GM23338 (cell line): ENCODE measurements around the gene TBC1D17. TPM values are rescaled to one million over a fixed set of nuclear protein-coding genes. Genes with fewer than 3 reads are reported as not detected.

Experiments
- ATAC-seq: fragments of 200-7000 bp; cut with Tn5 transposase; 3 replicates; pipeline ENCODE4 v1.9.1; 2020
- DNase-seq: peaks from one replicate; pipeline ENCODE4 v3.0.0-alpha.2; 2015; ENCODE audit warnings: low spot score
- H2AFZ ChIP-seq: fragments of 200-600 bp; sonication (generic); 2 replicates; pipeline ENCODE4 v1.8.0; 2016; ENCODE audit warnings: antibody characterized with exemption, mild to moderate bottlenecking, moderate library complexity
- H3F3A ChIP-seq: fragments of 200-600 bp; sonication (generic); replicated peaks from 2 replicates; pipeline ENCODE4 v1.8.0; 2017; ENCODE audit warnings: antibody characterized with exemption, mixed run types, low read depth
- H3K27ac ChIP-seq: fragments of 200-600 bp; sonication (generic); 2 replicates; pipeline ENCODE4 v1.6.1; 2016; ENCODE audit warnings: low read depth
- H3K27me3 ChIP-seq: fragments of 200-600 bp; sonication (generic); 2 replicates; pipeline ENCODE4 v1.8.0; 2016; ENCODE audit warnings: mild to moderate bottlenecking, mixed run types, moderate library complexity; ENCODE audit not compliant: insufficient read depth
- H3K36me3 ChIP-seq: fragments of 200-600 bp; sonication (generic); 2 replicates; pipeline ENCODE4 v1.8.0; 2016; ENCODE audit warnings: mild to moderate bottlenecking; ENCODE audit not compliant: insufficient read depth
- H3K4me1 ChIP-seq: fragments of 200-600 bp; sonication (generic); 2 replicates; pipeline ENCODE4 v1.8.0; 2016; ENCODE audit warnings: mild to moderate bottlenecking, moderate library complexity; ENCODE audit not compliant: insufficient read depth
- H3K4me2 ChIP-seq: fragments of 200-600 bp; sonication (generic); 2 replicates; pipeline ENCODE4 v1.7.1; 2017; ENCODE audit warnings: mixed run types
- H3K4me3 ChIP-seq: fragments of 200-600 bp; sonication (generic); 2 replicates; pipeline ENCODE4 v1.6.1; 2016; ENCODE audit warnings: mixed run types
- H3K79me2 ChIP-seq: fragments of 200-600 bp; sonication (generic); replicated peaks from 2 replicates; pipeline ENCODE4 v1.8.0; 2017; ENCODE audit warnings: mild to moderate bottlenecking; ENCODE audit not compliant: insufficient read depth
- H3K9me2 ChIP-seq: fragments of 200-600 bp; sonication (generic); 2 replicates; pipeline ENCODE4 v1.8.0; 2017; ENCODE audit not compliant: insufficient read depth
- H4K20me1 ChIP-seq: fragments of 200-600 bp; sonication (generic); replicated peaks from 2 replicates; pipeline ENCODE4 v1.8.0; 2017; ENCODE audit warnings: mild to moderate bottlenecking; ENCODE audit not compliant: insufficient read depth
- H3K27ac Mint-ChIP-seq: 2 replicates; pipeline ENCODE4 v1.8.0; 2020; ENCODE audit warnings: inconsistent platforms, mild to moderate bottlenecking, moderate library complexity, mixed read lengths
- H3K27me3 Mint-ChIP-seq: 3 replicates; pipeline ENCODE4 v1.8.0; 2022; ENCODE audit warnings: low read depth, mild to moderate bottlenecking, moderate library complexity, mixed read lengths, inconsistent platforms; ENCODE audit not compliant: insufficient read depth, poor library complexity
- H3K36me3 Mint-ChIP-seq: 3 replicates; pipeline ENCODE4 v1.8.0; 2021; ENCODE audit warnings: low read depth, mild to moderate bottlenecking, inconsistent platforms, moderate library complexity, mixed read lengths
- H3K4me1 Mint-ChIP-seq: 3 replicates; pipeline ENCODE4 v1.8.0; 2020; ENCODE audit warnings: mild to moderate bottlenecking, inconsistent platforms, mixed read lengths
- H3K4me3 Mint-ChIP-seq: 3 replicates; pipeline ENCODE4 v1.8.0; 2021; ENCODE audit warnings: moderate library complexity, mild to moderate bottlenecking, inconsistent platforms, mixed read lengths
- H3K9me3 Mint-ChIP-seq: 3 replicates; pipeline ENCODE4 v1.8.0; 2020; ENCODE audit warnings: moderate library complexity, mild to moderate bottlenecking, inconsistent platforms, mixed read lengths
- CREB1 ChIP-seq: fragments of 250-450 bp; sonication (Bioruptor Pico); IDR thresholded peaks from 2 replicates; pipeline ENCODE4 v1.5.0; 2020; ENCODE audit warnings: low read depth, mild to moderate bottlenecking, moderate library complexity
- EZH2 ChIP-seq: fragments of 200-600 bp; sonication (generic); IDR thresholded peaks from one replicate; pipeline ENCODE4 v1.8.0; 2017; ENCODE audit warnings: antibody characterized with exemption, mild to moderate bottlenecking, low read depth; ENCODE audit not compliant: unreplicated experiment
- EZH2phosphoT487 ChIP-seq: fragments of 200-600 bp; sonication (generic); IDR thresholded peaks from one replicate; pipeline ENCODE4 v1.8.1; 2018; ENCODE audit warnings: antibody characterized with exemption; ENCODE audit not compliant: unreplicated experiment
- NANOG ChIP-seq: IDR thresholded peaks from 2 replicates; pipeline ENCODE4 v1.6.1; 2016; ENCODE audit warnings: antibody characterized with exemption, borderline replicate concordance
- POLR2AphosphoS5 ChIP-seq: IDR thresholded peaks from 2 replicates; pipeline ENCODE4 v1.6.1; 2016; ENCODE audit warnings: antibody characterized with exemption, low read depth
- ZNF114 ChIP-seq: fragments of 250-450 bp; sonication (Bioruptor Pico); IDR thresholded peaks from 2 replicates; pipeline ENCODE4 v1.5.0; 2020; ENCODE audit warnings: mild to moderate bottlenecking, moderate library complexity
- ZNF331 ChIP-seq: fragments of 250-450 bp; sonication (Bioruptor Pico); IDR thresholded peaks from 2 replicates; pipeline ENCODE4 v1.5.0; 2020; ENCODE audit warnings: low read depth, mild to moderate bottlenecking, moderate library complexity
- polyA plus RNA-seq: library from polyadenylated mRNA; unstranded; fragments of >200 nt; fragmentation: Nextera tagmentation; extraction: Ambion mirVana; gene quantifications from 2 replicates; pipeline ENCODE4 v1.2.1, GENCODE V29; 2016
- total RNA-seq: library from RNA; depleted of rRNA; stranded (reverse); fragments of >200 nt; shearing (Covaris generic); gene quantifications from 2 replicates; pipeline ENCODE4 v1.2.3, GENCODE V29; 2014
- TF ChIP-seq, protein P1 (sequence below): fragments of 250-450 bp; sonication (Bioruptor Pico); IDR thresholded peaks from 2 replicates; pipeline ENCODE4 v1.5.0; 2020; ENCODE audit warnings: mild to moderate bottlenecking, moderate library complexity
- TF ChIP-seq, protein P2 (sequence below), 2 experiments: fragments of 200-600 bp in 1 of 2; sonication (generic) in 1 of 2; conservative IDR thresholded peaks; 2 replicates each; pipeline versions ENCODE4 v1.5.1 to v1.6.1; 2016 to 2017; ENCODE audit warnings: antibody characterized with exemption in 2 of 2, low read depth in 2 of 2, mild to moderate bottlenecking in 2 of 2, moderate library complexity in 1 of 2

Gene TBC1D17
- total and polyA plus RNA-seq, 2 experiments from 2014 or later, result 19.3 to 43.1 TPM

DNA sequence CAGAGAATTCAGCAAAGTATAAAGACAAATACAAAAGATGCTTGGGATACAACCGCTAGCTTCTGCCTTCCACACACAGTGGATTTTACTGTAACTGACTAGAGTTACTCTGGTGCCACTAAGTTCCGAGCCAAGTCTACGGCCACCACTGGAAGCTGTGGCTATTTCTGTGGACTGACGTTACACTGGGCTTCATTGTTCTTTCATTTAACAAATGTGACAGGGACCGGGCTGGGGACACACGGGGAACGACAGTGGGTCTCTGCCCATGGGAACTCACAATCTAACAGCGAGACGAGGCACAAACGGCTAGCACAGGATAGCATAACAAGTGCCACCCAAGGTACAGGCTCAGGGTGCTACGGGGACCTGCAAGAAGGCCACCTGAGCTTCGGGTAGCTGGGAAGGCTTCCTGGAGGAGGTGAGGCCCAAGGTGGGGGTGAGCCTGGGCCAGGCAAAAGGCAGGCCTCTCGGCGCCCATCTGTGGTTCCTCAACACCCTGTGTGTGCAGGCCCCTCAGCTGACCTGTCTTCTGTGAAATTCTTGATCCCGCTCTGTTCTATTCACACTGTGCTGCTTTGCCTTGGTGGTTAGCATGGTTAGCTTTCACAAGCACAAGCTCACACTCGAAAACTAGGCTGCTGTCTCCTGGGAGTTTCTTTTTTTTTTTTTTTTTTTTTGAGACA is 29.5 kb downstream of the TBC1D17 start:
- H3K9me2 ChIP-seq, result no peaks in the 10 kb centered on the region
- H3K27me3 ChIP-seq, result no peaks in the 10 kb centered on the region
- peaks cover 2% of the 10 kb centered on the region; the same call in 1 of the 2 replicates for H3K79me2 ChIP-seq
- Mint-ChIP-seq H3K27me3 (peaks cover 21% of the 10 kb centered on the region), H3K4me1 (peaks cover 19% of the 10 kb centered on the region), H3K27ac (no peak overlapping the region), H3K9me3 (no peaks in the 10 kb centered on the region; the same call in 2 of the 3 replicates), H3K36me3 (peaks cover 56% of the 10 kb centered on the region), H3K4me3 (no peak overlapping the region)
- peaks cover 3% of the 10 kb centered on the region; the same call in 1 of the 2 replicates for H3K36me3 ChIP-seq
- H3K4me2 ChIP-seq, result 0 out of 2 replicates have a peak overlapping the region, but pooled peaks have one; percentile 47
- H2AFZ ChIP-seq, result no peak overlapping the region
- peaks cover 10% of the 10 kb centered on the region for H3K4me1 ChIP-seq
- peaks cover 27% of the 10 kb centered on the region for H4K20me1 ChIP-seq
- TF ChIP-seq POLR2AphosphoS5 (no peak; the same call in 1 of the 2 replicates), EZH2 (no peak), EZH2phosphoT487 (no peak), CREB1 (CRISPR knock-in tag) (no peak), ZNF114 (CRISPR knock-in tag) (no peak)
- H3K27ac ChIP-seq, result no peak overlapping the region
- no peak overlapping the region for H3K4me3 ChIP-seq
- peaks cover 12% of the 10 kb centered on the region; the same call in 1 of the 2 replicates for H3F3A ChIP-seq
- peak; percentile 9; the same call in 2 of the 3 replicates for ATAC-seq
- DNase-seq, result no peak

DNA sequence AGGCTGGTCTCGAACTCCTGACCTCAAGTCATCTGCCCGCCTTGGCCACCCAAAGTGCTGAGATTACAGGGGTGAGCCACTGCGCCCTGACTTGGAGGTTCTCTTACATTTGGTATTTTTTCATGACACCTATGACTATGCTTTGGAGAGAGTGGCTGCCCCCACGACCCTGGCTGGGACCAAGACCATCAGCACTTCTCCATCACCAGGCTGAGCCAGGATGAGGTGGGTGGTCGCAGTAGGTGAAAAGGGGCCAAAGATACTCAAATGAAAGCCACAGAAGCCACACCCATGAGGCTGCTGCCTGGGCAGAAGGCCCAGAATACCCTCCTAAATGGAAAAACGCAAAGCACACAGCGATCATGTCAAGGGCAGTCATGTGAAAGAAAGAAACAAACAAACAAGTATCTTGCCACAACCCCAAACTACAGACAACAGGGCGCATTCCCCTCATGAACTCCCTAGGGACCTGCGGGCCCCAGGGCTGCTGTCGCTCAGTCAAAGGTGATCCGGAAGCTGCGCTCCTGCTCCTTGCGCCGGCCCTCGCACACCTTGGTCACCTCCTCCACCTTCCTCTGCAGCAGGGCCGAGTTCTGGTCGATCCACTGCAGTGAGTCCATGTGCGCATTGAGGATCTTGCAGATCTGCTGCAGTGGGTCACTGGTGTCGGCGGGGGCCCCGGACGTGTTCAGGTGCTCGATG is 30.4 kb downstream of the TBC1D17 start:
- Mint-ChIP-seq H3K4me3 (no peak overlapping the region; the same call in 2 of the 3 replicates), H3K27ac (no peak overlapping the region), H3K9me3 (no peaks in the 10 kb centered on the region; the same call in 2 of the 3 replicates), H3K4me1 (peaks cover 19% of the 10 kb centered on the region), H3K36me3 (peaks cover 63% of the 10 kb centered on the region), H3K27me3 (peaks cover 21% of the 10 kb centered on the region)
- H3K4me2 ChIP-seq, result no peak overlapping the region
- peaks cover 10% of the 10 kb centered on the region for H3K4me1 ChIP-seq
- peaks cover 3% of the 10 kb centered on the region; the same call in 1 of the 2 replicates for H3K36me3 ChIP-seq
- H4K20me1 ChIP-seq, result peaks cover 33% of the 10 kb centered on the region
- H3F3A ChIP-seq, result peaks cover 12% of the 10 kb centered on the region; the same call in 1 of the 2 replicates
- peaks cover 2% of the 10 kb centered on the region; the same call in 1 of the 2 replicates for H3K79me2 ChIP-seq
- no peak for ATAC-seq
- no peaks in the 10 kb centered on the region for H3K27me3 ChIP-seq
- no peak overlapping the region for H3K4me3 ChIP-seq
- H2AFZ ChIP-seq, result no peak overlapping the region
- no peak overlapping the region for H3K27ac ChIP-seq
- no peak for DNase-seq
- no peaks in the 10 kb centered on the region for H3K9me2 ChIP-seq
- TF ChIP-seq NANOG (no peak), CREB1 (CRISPR knock-in tag) (no peak), ZNF331 (CRISPR knock-in tag) (no peak), ZNF114 (CRISPR knock-in tag) (no peak)
- TF ChIP-seq, protein P1, sequence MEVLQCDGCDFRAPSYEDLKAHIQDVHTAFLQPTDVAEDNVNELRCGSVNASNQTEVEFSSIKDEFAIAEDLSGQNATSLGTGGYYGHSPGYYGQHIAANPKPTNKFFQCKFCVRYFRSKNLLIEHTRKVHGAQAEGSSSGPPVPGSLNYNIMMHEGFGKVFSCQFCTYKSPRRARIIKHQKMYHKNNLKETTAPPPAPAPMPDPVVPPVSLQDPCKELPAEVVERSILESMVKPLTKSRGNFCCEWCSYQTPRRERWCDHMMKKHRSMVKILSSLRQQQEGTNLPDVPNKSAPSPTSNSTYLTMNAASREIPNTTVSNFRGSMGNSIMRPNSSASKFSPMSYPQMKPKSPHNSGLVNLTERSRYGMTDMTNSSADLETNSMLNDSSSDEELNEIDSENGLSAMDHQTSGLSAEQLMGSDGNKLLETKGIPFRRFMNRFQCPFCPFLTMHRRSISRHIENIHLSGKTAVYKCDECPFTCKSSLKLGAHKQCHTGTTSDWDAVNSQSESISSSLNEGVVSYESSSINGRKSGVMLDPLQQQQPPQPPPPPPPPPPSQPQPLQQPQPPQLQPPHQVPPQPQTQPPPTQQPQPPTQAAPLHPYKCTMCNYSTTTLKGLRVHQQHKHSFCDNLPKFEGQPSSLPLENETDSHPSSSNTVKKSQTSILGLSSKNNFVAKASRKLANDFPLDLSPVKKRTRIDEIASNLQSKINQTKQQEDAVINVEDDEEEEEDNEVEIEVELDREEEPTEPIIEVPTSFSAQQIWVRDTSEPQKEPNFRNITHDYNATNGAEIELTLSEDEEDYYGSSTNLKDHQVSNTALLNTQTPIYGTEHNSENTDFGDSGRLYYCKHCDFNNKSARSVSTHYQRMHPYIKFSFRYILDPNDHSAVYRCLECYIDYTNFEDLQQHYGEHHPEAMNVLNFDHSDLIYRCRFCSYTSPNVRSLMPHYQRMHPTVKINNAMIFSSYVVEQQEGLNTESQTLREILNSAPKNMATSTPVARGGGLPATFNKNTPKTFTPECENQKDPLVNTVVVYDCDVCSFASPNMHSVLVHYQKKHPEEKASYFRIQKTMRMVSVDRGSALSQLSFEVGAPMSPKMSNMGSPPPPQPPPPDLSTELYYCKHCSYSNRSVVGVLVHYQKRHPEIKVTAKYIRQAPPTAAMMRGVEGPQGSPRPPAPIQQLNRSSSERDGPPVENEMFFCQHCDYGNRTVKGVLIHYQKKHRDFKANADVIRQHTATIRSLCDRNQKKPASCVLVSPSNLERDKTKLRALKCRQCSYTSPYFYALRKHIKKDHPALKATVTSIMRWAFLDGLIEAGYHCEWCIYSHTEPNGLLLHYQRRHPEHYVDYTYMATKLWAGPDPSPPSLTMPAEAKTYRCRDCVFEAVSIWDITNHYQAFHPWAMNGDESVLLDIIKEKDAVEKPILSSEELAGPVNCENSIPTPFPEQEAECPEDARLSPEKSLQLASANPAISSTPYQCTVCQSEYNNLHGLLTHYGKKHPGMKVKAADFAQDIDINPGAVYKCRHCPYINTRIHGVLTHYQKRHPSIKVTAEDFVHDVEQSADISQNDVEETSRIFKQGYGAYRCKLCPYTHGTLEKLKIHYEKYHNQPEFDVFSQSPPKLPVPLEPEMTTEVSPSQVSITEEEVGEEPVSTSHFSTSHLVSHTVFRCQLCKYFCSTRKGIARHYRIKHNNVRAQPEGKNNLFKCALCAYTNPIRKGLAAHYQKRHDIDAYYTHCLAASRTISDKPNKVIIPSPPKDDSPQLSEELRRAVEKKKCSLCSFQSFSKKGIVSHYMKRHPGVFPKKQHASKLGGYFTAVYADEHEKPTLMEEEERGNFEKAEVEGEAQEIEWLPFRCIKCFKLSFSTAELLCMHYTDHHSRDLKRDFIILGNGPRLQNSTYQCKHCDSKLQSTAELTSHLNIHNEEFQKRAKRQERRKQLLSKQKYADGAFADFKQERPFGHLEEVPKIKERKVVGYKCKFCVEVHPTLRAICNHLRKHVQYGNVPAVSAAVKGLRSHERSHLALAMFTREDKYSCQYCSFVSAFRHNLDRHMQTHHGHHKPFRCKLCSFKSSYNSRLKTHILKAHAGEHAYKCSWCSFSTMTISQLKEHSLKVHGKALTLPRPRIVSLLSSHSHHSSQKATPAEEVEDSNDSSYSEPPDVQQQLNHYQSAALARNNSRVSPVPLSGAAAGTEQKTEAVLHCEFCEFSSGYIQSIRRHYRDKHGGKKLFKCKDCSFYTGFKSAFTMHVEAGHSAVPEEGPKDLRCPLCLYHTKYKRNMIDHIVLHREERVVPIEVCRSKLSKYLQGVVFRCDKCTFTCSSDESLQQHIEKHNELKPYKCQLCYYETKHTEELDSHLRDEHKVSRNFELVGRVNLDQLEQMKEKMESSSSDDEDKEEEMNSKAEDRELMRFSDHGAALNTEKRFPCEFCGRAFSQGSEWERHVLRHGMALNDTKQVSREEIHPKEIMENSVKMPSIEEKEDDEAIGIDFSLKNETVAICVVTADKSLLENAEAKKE, result no peak
- TF ChIP-seq, protein P2, sequence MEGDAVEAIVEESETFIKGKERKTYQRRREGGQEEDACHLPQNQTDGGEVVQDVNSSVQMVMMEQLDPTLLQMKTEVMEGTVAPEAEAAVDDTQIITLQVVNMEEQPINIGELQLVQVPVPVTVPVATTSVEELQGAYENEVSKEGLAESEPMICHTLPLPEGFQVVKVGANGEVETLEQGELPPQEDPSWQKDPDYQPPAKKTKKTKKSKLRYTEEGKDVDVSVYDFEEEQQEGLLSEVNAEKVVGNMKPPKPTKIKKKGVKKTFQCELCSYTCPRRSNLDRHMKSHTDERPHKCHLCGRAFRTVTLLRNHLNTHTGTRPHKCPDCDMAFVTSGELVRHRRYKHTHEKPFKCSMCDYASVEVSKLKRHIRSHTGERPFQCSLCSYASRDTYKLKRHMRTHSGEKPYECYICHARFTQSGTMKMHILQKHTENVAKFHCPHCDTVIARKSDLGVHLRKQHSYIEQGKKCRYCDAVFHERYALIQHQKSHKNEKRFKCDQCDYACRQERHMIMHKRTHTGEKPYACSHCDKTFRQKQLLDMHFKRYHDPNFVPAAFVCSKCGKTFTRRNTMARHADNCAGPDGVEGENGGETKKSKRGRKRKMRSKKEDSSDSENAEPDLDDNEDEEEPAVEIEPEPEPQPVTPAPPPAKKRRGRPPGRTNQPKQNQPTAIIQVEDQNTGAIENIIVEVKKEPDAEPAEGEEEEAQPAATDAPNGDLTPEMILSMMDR (conservative IDR thresholded peaks at IDR 0.05; ENCODE audit: low read depth in 2 of 2), result no peak
